HepG2 (cell line): ENCODE data around the gene GCNT2. TPM values are rescaled to one million over a fixed set of nuclear protein-coding genes. Genes with fewer than 3 reads are reported as not detected.

ENCODE experiments used
- ATAC-seq: fragments of 200-7000 bp; cut with Tn5 transposase; 3 replicates; pipeline ENCODE4 v1.9.1; 2020; ENCODE audit warnings: mild to moderate bottlenecking, moderate library complexity
- BruUV-seq: library from RNA; stranded (reverse); fragments of 400-500 nt; replicated peaks from 2 replicates; lab custom pipeline; 2021; lab: Mats Ljungman, UMichigan
- CTCF ChIA-PET: fragments of 300-600 bp; formaldehyde crosslinking; extraction: SDS; loops from one replicate; lab custom pipeline; 2021; ENCODE audit warnings: low total read pairs, inconsistent platforms, low intra/inter-chr PET ratio; lab: Yijun Ruan, JAX
- POLR2A ChIA-PET: fragments of 350-600 bp; sonication (Branson Sonifier 250); formaldehyde crosslinking; loops from one replicate; lab custom pipeline; 2020; ENCODE audit warnings: antibody characterized with exemption, inconsistent platforms; lab: Yijun Ruan, JAX
- DNase-seq: peaks from one replicate; pipeline ENCODE4 v3.0.0-alpha.2; 2015; ENCODE audit warnings: low spot score
- FAIRE-seq: peaks from 3 replicates; lab custom pipeline; 2011; peaks lifted over from hg19 to GRCh38; lab: Jason Lieb, UNC
- H2AFZ ChIP-seq: one replicate; pipeline ENCODE4 v1.6.1; 2011; ENCODE audit warnings: low read length, inconsistent platforms
- H3K27ac ChIP-seq: fragments of 300-600 bp; 3 replicates; pipeline ENCODE4 v1.8.0; 2011; ENCODE audit warnings: mixed run types, mild to moderate bottlenecking, mixed read lengths, low read length, inconsistent platforms; ENCODE audit not compliant: insufficient read depth; ENCODE audit errors: extremely low read length
- H3K27me3 ChIP-seq, 2 experiments: fragments of 200-600 bp in 1 of 2; 2 replicates in 1 of 2; 3 replicates in 1 of 2; pipeline versions ENCODE4 v1.6.0 to v1.8.0; 2011; ENCODE audit warnings: low read length in 2 of 2, mild to moderate bottlenecking in 2 of 2, moderate library complexity in 2 of 2, inconsistent platforms in 1 of 2; ENCODE audit not compliant: insufficient read depth in 2 of 2, control insufficient read depth in 1 of 2
- H3K36me3 ChIP-seq, 2 experiments: fragments of 200-600 bp in 1 of 2; replicated peaks in 1 of 2; 2 replicates in 1 of 2; 3 replicates in 1 of 2; pipeline versions ENCODE4 v1.5.1 to v1.8.0; 2011; ENCODE audit warnings: low read length in 2 of 2, inconsistent platforms in 1 of 2; ENCODE audit not compliant: insufficient read depth in 2 of 2, control insufficient read depth in 1 of 2
- H3K4me1 ChIP-seq: 2 replicates; pipeline ENCODE4 v1.5.1; 2012; ENCODE audit warnings: low read length, inconsistent platforms; ENCODE audit not compliant: insufficient read depth
- H3K4me2 ChIP-seq: 2 replicates; pipeline ENCODE4 v1.6.0; 2011; ENCODE audit warnings: low read depth, low read length, inconsistent platforms
- H3K4me3 ChIP-seq, 3 experiments: fragments of 200-600 bp in 1 of 3; sonication (generic), shearing (Covaris generic) in 1 of 3; replicated peaks in 1 of 3; 2 replicates each; pipeline ENCODE4 v1.5.1; 2011 to 2016; ENCODE audit warnings: low read length in 3 of 3, inconsistent platforms in 2 of 3, low read depth in 2 of 3, mild to moderate bottlenecking in 2 of 3, control low read depth in 1 of 3, mixed read lengths in 1 of 3; ENCODE audit not compliant: insufficient read depth in 1 of 3
- H3K79me2 ChIP-seq: one replicate; pipeline ENCODE4 v1.6.1; 2011; ENCODE audit warnings: low read length, inconsistent platforms; ENCODE audit not compliant: insufficient read depth
- H3K9ac ChIP-seq: 2 replicates; pipeline ENCODE4 v1.6.0; 2011; ENCODE audit warnings: mild to moderate bottlenecking, low read depth, low read length, inconsistent platforms; ENCODE audit not compliant: insufficient read depth
- H3K9me3 ChIP-seq: 2 replicates; pipeline ENCODE4 v1.5.1; 2012; ENCODE audit warnings: mild to moderate bottlenecking, low read length
- H4K20me1 ChIP-seq: 2 replicates; pipeline ENCODE4 v1.6.0; 2011; ENCODE audit warnings: inconsistent platforms, mild to moderate bottlenecking, low read length, moderate library complexity; ENCODE audit not compliant: insufficient read depth
- CEBPB ChIP-seq: IDR thresholded peaks from 2 replicates; pipeline ENCODE4 v1.6.1; 2011; ENCODE audit warnings: low read depth, low read length, improper control_type of control experiment, borderline replicate concordance
- GRHL1 ChIP-seq: sonication (generic); formaldehyde crosslinking; conservative IDR thresholded peaks from 2 replicates; pipeline ENCODE4 v1.8.0; 2022; ENCODE audit warnings: missing genetic modification reagents
- HBP1 ChIP-seq: IDR thresholded peaks from 2 replicates; pipeline ENCODE4 v1.6.1; 2016; ENCODE audit warnings: low read depth, control low read depth
- HNRNPUL1 ChIP-seq: fragments of 200-400 bp; formaldehyde crosslinking; IDR thresholded peaks from 2 replicates; pipeline ENCODE4 v1.6.1; 2017; ENCODE audit warnings: low read depth, mild to moderate bottlenecking, low read length, moderate library complexity
- KDM1A ChIP-seq: IDR thresholded peaks from 2 replicates; pipeline ENCODE4 v1.6.1; 2016; ENCODE audit warnings: missing compliant biosample characterization
- NFRKB ChIP-seq: fragments of 450-650 bp; IDR thresholded peaks from 2 replicates; pipeline ENCODE4 v1.6.1; 2017
- UBTF ChIP-seq: sonication (generic); formaldehyde crosslinking; IDR thresholded peaks from 2 replicates; pipeline ENCODE4 v1.4.0; 2020; ENCODE audit warnings: mild to moderate bottlenecking, missing genetic modification reagents
- ZNF275 ChIP-seq: sonication (generic); formaldehyde crosslinking; IDR thresholded peaks from 2 replicates; pipeline ENCODE4 v1.8.0; 2022; ENCODE audit warnings: missing genetic modification reagents, mild to moderate bottlenecking, inconsistent platforms, borderline replicate concordance
- WGBS: methylation state at CpG from one replicate; pipeline ENCODE4 v1.1.6; 2017; ENCODE audit warnings: low lambda C conversion rate; 5-methylcytosine and 5-hydroxymethylcytosine counted together
- in situ Hi-C: cut with HindIII; loops from 2 replicates; pipeline ENCODE4 v1.10.0; 2017; ENCODE audit warnings: low pct_unique_long_range_greater_than_20kb; ENCODE audit not compliant: extremely low pct_ligation_motif_present
- intact Hi-C: fragments of 100-400 bp; cut with micrococcal nuclease; formaldehyde crosslinking; loops from one replicate; pipeline ENCODE4 v1.10.0; 2022; ENCODE audit not compliant: unreplicated experiment
- polyA plus RNA-seq, 8 experiments: library from polyadenylated mRNA; depleted of rRNA in 3 of 8; stranded (reverse) in 7 of 8; unstranded in 1 of 8; fragments of >200 nt; fragmentation: Illumina TruSeq in 4 of 8; extraction: Trizol in 4 of 8; gene quantifications; 2 replicates each; pipeline versions ENCODE4 v1.2.1 to v1.2.3, GENCODE V29; 2011 to 2016; ENCODE audit warnings: low read depth in 4 of 8, missing spikeins in 1 of 8, mixed read lengths in 1 of 8; ENCODE audit not compliant: insufficient read depth in 1 of 8
- total RNA-seq, 5 experiments: library from RNA; depleted of rRNA; stranded (reverse); fragments of >200 nt; fragmentation: Illumina TruSeq; extraction: Trizol; gene quantifications; 2 replicates each; pipeline ENCODE4 v1.2.3, GENCODE V29; 2016; ENCODE audit warnings: low read depth in 1 of 5

The GCNT2 gene
- total and polyA plus RNA-seq, 2 of the 13 experiments (the other 11 are each of a cell fraction or from before 2014, with no cell fraction given), result 11.8 to 31.9 TPM

GRCh38 chr6:10481101-10481500 lies 40.0 kb upstream of the GCNT2 start:
- no TSS peak for BruUV-seq
- DNase-seq (no peak), ATAC-seq (no peak), FAIRE-seq (no peak)
- no peaks in the 10 kb centered on the region for H4K20me1 ChIP-seq
- intact Hi-C loops (no loop called here), in situ Hi-C loops (loop anchor here (25.0 kb wide), 1 partner anchor 581 kb away; no protein-coding TSS in a partner anchor)
- H3K9ac ChIP-seq, result no peak overlapping the region
- WGBS, result 0% methylated on average over 1 of the region's 1 CpG
- H3K27ac ChIP-seq, result no peak overlapping the region
- no peaks in the 10 kb centered on the region for H3K79me2 ChIP-seq
- no peaks in the 10 kb centered on the region for H3K4me1 ChIP-seq
- no peak overlapping the region for H3K4me3 ChIP-seq
- peaks cover 0 to 7% of the 10 kb centered on the region in 2 experiments; a peak in 2 of 5 replicates for H3K27me3 ChIP-seq
- TF ChIP-seq NFRKB (no peak), KDM1A (CRISPR knock-in tag) (no peak), CEBPB (peak; percentile 19; the same call in 1 of the 2 replicates), UBTF (CRISPR knock-in tag) (no peak)
- H2AFZ ChIP-seq, result no peak overlapping the region
- POLR2A ChIA-PET, result interaction anchor here (1.2 to 1.9 kb wide), 3 partner anchors 25 to 239 kb away, joined by 3 to 7 read pairs (median 4); partner anchors contain the start of genes C6orf52 and PAK1IP1
- no peak overlapping the region for H3K4me2 ChIP-seq
- H3K36me3 ChIP-seq, result no peaks in the 10 kb centered on the region
- CTCF ChIA-PET, result no interaction called here
- H3K9me3 ChIP-seq, result no peaks in the 10 kb centered on the region

GRCh38 chr6:10482636-10483257 lies 38.4 kb upstream of the GCNT2 start:
- Histone ChIP-seq H3K27me3 (no peaks in the 10 kb centered on the region; a peak in 2 of 5 replicates), H3K9ac (no peak overlapping the region), H3K4me3 (no peak overlapping the region), H4K20me1 (no peaks in the 10 kb centered on the region), H3K36me3 (no peaks in the 10 kb centered on the region), H3K4me1 (no peaks in the 10 kb centered on the region), H3K4me2 (no peak overlapping the region), H3K9me3 (no peaks in the 10 kb centered on the region), H2AFZ (no peak overlapping the region), H3K27ac (no peak overlapping the region), H3K79me2 (no peaks in the 10 kb centered on the region)
- DNase-seq (no peak), FAIRE-seq (no peak), ATAC-seq (peak; percentile 16; the same call in 2 of the 3 replicates)
- intact Hi-C loops (no loop called here), in situ Hi-C loops (loop anchor here (25.0 kb wide), 1 partner anchor 580 kb away; no protein-coding TSS in a partner anchor)
- WGBS, result 91% methylated on average over 40 of the region's 46 CpGs
- ChIA-PET POLR2A (interaction anchor here (1.2 to 1.9 kb wide), 3 partner anchors 23 to 239 kb away, joined by 4 to 7 read pairs (median 4); no protein-coding TSS in a partner anchor), CTCF (no interaction called here)
- BruUV-seq, result no TSS peak
- TF ChIP-seq HBP1 (no peak), HNRNPUL1 (no peak), ZNF275 (no peak), GRHL1 (CRISPR knock-in tag) (no peak)
